ENCODE measurements around the gene TGFA. TPM values are rescaled to one million over a fixed set of nuclear protein-coding genes. Genes with fewer than 3 reads are reported as not detected.

Gene TGFA
- total RNA-seq, 1 donor from 2014 or later: 1.4 TPM

DNA sequence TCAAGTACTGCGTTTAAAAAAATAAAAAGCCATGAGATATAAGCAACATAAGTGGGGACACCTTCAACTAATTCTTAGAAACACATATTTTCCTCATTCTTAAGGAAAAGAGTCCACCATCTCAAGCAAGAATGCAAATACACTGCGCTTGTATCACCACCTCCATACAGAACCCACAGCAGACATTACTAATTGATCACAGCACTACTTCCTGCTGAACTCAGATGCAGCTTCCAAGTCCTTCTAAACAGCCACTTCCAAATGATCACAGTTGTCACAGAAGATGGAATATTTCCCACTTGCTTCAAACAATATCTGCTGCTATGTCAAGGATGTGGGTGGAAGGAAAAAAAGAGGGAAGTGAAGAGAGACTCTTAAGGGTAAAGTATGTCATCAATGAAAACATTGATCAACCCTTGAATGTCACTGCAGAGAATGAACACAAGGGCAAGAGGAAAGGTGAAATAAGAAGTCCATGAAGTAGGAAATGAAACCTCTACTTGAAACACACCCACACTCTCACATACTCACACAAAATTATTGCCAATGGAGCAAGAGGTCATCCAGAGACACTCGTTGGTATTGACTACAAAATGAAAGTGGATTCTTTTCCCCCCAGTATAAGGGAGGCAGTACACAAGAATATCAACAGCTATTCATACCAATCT, 22.1 kb downstream of the TGFA start:
- no peaks in the 10 kb centered on the region for H3K27me3 Mint-ChIP-seq (ENCODE audit: low read depth)
- peaks cover 3% of the 10 kb centered on the region for H3K36me3 Mint-ChIP-seq (ENCODE audit: low read depth)
- H3K9me3 Mint-ChIP-seq: peaks cover 9% of the 10 kb centered on the region
- H3K4me3 Mint-ChIP-seq: no peak overlapping the region
- no peak for DNase-seq (ENCODE audit: low read depth, low spot score)
- H3K4me1 Mint-ChIP-seq: peaks cover 10% of the 10 kb centered on the region
- no peak overlapping the region for H3K27ac Mint-ChIP-seq (ENCODE audit: unreplicated experiment)
- TF ChIP-seq, protein P1, sequence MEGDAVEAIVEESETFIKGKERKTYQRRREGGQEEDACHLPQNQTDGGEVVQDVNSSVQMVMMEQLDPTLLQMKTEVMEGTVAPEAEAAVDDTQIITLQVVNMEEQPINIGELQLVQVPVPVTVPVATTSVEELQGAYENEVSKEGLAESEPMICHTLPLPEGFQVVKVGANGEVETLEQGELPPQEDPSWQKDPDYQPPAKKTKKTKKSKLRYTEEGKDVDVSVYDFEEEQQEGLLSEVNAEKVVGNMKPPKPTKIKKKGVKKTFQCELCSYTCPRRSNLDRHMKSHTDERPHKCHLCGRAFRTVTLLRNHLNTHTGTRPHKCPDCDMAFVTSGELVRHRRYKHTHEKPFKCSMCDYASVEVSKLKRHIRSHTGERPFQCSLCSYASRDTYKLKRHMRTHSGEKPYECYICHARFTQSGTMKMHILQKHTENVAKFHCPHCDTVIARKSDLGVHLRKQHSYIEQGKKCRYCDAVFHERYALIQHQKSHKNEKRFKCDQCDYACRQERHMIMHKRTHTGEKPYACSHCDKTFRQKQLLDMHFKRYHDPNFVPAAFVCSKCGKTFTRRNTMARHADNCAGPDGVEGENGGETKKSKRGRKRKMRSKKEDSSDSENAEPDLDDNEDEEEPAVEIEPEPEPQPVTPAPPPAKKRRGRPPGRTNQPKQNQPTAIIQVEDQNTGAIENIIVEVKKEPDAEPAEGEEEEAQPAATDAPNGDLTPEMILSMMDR (conservative IDR thresholded peaks at IDR 0.05): no peak

DNA sequence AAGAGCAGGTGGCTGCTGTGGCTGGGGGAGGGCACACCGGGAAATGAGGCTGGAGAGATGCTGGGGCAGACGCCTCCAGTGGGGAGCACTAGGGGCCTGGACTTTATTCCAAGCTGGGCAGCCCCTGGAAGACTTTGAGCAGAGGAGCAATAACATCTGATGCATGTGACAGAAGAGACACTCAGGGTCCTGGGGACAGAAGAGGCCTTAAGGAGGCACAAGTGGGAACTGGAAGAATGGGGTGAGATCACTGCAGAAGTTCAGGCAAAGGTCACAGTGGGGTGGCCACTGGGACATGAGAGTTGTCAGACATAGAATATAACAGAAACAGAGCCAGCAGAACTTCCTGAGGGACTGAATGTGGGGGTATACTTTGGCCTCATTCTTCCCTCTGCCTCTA, 24.0 kb downstream of the TGFA start:
- no peaks in the 10 kb centered on the region for H3K36me3 Mint-ChIP-seq (ENCODE audit: low read depth)
- no peak overlapping the region for H3K4me3 Mint-ChIP-seq

DNA sequence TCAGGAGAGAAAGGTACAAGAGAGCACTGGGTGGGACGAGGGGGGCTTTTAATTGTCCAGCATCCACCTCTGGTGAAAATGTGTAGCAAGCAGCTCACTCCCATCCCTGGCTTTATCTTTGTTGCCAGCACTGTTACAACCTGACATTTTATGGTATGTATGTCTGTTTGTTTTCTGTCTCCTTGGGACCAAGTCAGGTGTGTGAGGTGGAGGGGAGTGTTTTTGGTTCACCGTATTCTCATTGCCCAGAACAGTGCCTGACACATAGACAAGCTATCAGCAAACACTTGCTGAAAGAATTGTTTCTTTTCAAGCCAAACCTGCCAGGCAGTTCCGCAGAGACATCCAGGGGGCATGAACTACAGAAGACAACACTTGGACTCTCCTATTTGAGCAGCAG, 24.7 kb downstream of the TGFA start:
- Mint-ChIP-seq H3K9me3 (peaks cover 3% of the 10 kb centered on the region), H3K27ac (ENCODE audit: unreplicated experiment) (no peak overlapping the region), H3K27me3 (ENCODE audit: low read depth) (no peaks in the 10 kb centered on the region), H3K36me3 (ENCODE audit: low read depth) (no peaks in the 10 kb centered on the region), H3K4me1 (peaks cover 12% of the 10 kb centered on the region), H3K4me3 (no peak overlapping the region)
- TF ChIP-seq, protein P1 (conservative IDR thresholded peaks at IDR 0.05): no peak
- DNase-seq (ENCODE audit: low read depth, low spot score): no peak

More for the DNA sequence above, 24.0 kb downstream of the TGFA start:
- peaks cover 10% of the 10 kb centered on the region for H3K4me1 Mint-ChIP-seq
- TF ChIP-seq, protein P1 (conservative IDR thresholded peaks at IDR 0.05): no peak
- DNase-seq (ENCODE audit: low read depth, low spot score): no peak
- no peak overlapping the region for H3K27ac Mint-ChIP-seq (ENCODE audit: unreplicated experiment)
- H3K27me3 Mint-ChIP-seq (ENCODE audit: low read depth): no peaks in the 10 kb centered on the region
- peaks cover 3% of the 10 kb centered on the region for H3K9me3 Mint-ChIP-seq

DNA sequence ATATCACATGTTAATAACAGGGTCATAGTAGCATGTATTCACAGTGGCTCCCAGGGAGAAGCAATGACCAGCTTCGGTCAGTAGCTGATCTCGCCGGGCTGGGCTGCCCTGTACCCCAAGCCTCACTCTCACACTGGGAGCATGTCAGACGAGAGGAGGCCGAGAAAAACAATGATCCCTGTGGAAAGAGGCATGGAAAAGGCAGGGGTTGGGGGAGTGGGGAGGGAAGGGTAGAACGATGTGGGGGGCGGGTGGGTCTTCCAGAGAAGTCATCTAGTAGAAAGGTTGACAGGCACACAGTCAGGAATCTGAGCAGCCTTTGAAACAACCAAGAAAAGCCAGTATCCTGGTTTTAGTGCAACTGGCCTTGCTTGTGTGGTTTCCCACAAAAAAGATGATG, 25.4 kb downstream of the TGFA start:
- TF ChIP-seq, protein P1 (conservative IDR thresholded peaks at IDR 0.05): no peak
- no peak overlapping the region for H3K27ac Mint-ChIP-seq (ENCODE audit: unreplicated experiment)
- no peaks in the 10 kb centered on the region for H3K27me3 Mint-ChIP-seq (ENCODE audit: low read depth)
- DNase-seq (ENCODE audit: low read depth, low spot score): no peak
- no peaks in the 10 kb centered on the region for H3K36me3 Mint-ChIP-seq (ENCODE audit: low read depth)
- peaks cover 16% of the 10 kb centered on the region for H3K4me1 Mint-ChIP-seq
- H3K9me3 Mint-ChIP-seq: peaks cover 3% of the 10 kb centered on the region
- H3K4me3 Mint-ChIP-seq: no peak overlapping the region

DNA sequence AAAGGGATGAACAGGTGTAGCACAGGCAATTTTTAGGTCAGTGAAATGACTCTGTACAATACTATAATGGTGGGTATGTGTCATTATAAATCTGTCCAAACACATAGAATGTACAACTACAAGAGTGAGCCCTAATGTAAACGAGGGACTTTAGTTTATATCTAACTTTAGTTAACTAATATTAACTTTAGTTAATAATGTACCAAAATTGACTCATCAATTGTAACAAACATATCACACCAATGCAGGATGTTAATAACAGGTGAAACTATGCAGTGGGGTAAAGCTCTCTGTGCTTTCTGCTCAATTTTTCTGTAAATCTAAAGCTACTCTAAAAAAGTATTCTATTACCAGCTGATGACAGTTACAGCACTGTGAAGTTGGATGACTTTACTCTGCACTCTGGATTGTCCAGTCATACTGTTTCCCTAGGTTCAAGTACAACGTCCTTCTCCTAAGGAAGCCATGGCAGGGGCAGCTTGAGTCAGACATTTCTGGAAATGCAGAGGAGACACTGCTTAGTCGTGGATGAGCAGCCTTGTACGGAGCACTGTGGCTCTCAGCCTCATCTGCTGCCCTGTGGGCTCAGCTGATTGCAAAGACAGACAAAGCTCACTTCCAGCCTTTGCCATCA, 26.1 kb downstream of the TGFA start:
- Mint-ChIP-seq H3K4me1 (peaks cover 16% of the 10 kb centered on the region), H3K9me3 (peaks cover 3% of the 10 kb centered on the region), H3K27ac (ENCODE audit: unreplicated experiment) (no peak overlapping the region), H3K27me3 (ENCODE audit: low read depth) (no peaks in the 10 kb centered on the region), H3K4me3 (no peak overlapping the region), H3K36me3 (ENCODE audit: low read depth) (no peaks in the 10 kb centered on the region)
- no peak for DNase-seq (ENCODE audit: low read depth, low spot score)
- TF ChIP-seq, protein P1 (conservative IDR thresholded peaks at IDR 0.05): no peak

All from neural crest cell (in vitro differentiated cells).